Mucosa of stomach (tissue), 1 donor: ENCODE results near the gene AK2.
"Not testable (repeated sequence)": the region's sequence is repeated elsewhere in the genome, so short reads cannot be mapped to it uniquely, and the experiment has no call there.

ENCODE experiments used
- H3K27me3 ChIP-seq: one replicate; pipeline ENCODE4 v1.7.0; 2013; ENCODE audit warnings: mild to moderate bottlenecking, low read length; ENCODE audit not compliant: control insufficient read depth, insufficient read depth
- H3K36me3 ChIP-seq: one replicate; pipeline ENCODE4 v1.7.0; 2013; ENCODE audit warnings: low read length; ENCODE audit not compliant: control insufficient read depth, insufficient read depth
- H3K4me1 ChIP-seq: one replicate; pipeline ENCODE4 v1.7.0; 2013; ENCODE audit warnings: mild to moderate bottlenecking, low read length; ENCODE audit not compliant: control insufficient read depth, insufficient read depth
- H3K4me3 ChIP-seq: one replicate; pipeline ENCODE4 v1.7.0; 2013; ENCODE audit warnings: low read length
- H3K9ac ChIP-seq: one replicate; pipeline ENCODE4 v1.7.0; 2013; ENCODE audit warnings: mild to moderate bottlenecking, low read length, moderate library complexity
- H3K9me3 ChIP-seq: one replicate; pipeline ENCODE4 v1.7.0; 2013; ENCODE audit warnings: mild to moderate bottlenecking, low read length, moderate library complexity; ENCODE audit not compliant: control insufficient read depth
- donor health status: Pancreatic carcinoma.

AK2 gene

GRCh38 chr1:33068108-33068507 lies 31.4 kb upstream of the AK2 start:
- H3K9ac ChIP-seq, H3K36me3 ChIP-seq, H3K4me3 ChIP-seq, H3K27me3 ChIP-seq, H3K9me3 ChIP-seq, H3K4me1 ChIP-seq: not testable (repeated sequence)

GRCh38 chr1:33066477-33066876 lies 29.8 kb upstream of the AK2 start:
- H3K36me3 ChIP-seq, H3K27me3 ChIP-seq, H3K9ac ChIP-seq, H3K9me3 ChIP-seq, H3K4me3 ChIP-seq, H3K4me1 ChIP-seq: not testable (repeated sequence)

DNA sequence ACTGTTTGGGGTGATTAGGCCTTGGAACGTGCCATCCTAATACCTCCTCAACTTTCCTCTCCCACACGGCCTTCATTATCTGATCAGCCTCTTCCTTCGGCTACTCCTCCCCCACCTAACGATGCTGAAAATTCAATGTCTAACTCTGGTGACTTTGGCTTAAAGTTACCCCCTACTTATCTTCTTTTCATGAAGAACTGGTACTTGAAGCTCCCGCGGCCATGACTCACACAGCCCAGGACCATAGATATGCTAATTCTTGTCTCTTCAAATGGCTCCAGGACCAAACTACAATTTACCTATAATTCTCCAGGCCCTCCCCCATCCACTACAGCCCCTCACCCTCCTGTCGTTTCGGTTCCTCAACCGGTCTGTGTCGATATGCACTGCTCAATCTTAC lies 28.6 kb upstream of the AK2 start:
- no peaks in the 10 kb centered on the region for H3K36me3 ChIP-seq
- H3K9ac ChIP-seq: no peak overlapping the region
- no peak overlapping the region for H3K4me3 ChIP-seq
- H3K4me1 ChIP-seq: no peaks in the 10 kb centered on the region
- no peaks in the 10 kb centered on the region for H3K27me3 ChIP-seq
- peaks cover 7% of the 10 kb centered on the region for H3K9me3 ChIP-seq

DNA sequence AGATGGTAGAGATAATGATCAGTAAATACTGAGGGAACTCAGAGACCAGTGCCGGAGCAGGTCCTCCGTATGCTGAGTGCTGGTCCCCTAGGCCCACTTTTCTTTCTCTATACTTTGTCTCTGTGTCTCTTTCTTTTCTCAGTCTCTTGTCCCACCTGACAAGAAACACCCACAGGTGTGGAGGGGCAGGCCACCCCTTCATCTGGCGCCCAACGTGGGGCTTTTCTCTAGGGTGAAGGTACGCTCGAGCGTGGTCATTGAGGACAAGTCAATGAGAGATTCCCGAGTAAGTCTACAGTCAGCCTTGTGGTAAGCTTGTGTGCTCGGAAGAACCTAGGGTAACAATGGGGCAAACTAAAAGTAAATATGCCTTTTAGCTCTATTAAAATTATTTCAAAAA lies 27.6 kb upstream of the AK2 start:
- H3K36me3 ChIP-seq, H3K4me1 ChIP-seq, H3K27me3 ChIP-seq, H3K4me3 ChIP-seq, H3K9me3 ChIP-seq, H3K9ac ChIP-seq: not testable (repeated sequence)

GRCh38 chr1:33061834-33062233 lies 25.2 kb upstream of the AK2 start:
- Histone ChIP-seq H3K4me1 (no peaks in the 10 kb centered on the region), H3K9me3 (peaks cover 7% of the 10 kb centered on the region), H3K27me3 (no peaks in the 10 kb centered on the region), H3K4me3 (no peak overlapping the region), H3K36me3 (no peaks in the 10 kb centered on the region), H3K9ac (no peak overlapping the region)

- Histone ChIP-seq H3K27me3 (no peaks in the 10 kb centered on the region), H3K4me3 (no peak overlapping the region), H3K9me3 (peaks cover 7% of the 10 kb centered on the region), H3K4me1 (peaks cover under 1% of the 10 kb centered on the region), H3K9ac (no peak overlapping the region), H3K36me3 (no peaks in the 10 kb centered on the region)
These were observed 23.9 kb upstream of the AK2 start for GRCh38 chr1:33060579-33061083.

DNA sequence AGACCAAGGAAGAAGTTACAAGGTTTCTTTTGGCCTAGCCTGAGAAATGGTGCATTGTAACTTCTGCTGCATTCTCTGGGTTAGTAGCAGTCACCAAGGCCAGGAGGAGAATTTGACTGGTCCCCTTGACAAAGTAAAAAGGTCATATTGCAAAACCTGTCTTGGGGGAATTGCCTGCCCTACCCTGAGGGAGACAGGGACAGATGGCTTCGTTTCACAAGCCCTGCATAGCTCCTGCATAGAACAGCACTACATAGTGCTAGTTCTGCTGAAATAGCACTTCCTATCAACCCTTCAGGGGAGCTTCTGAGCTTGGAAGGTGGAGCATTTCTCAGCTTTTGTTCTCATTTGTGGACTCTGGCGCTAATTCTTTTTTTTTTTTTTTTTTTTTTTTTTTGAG lies 20.4 kb upstream of the AK2 start:
- Histone ChIP-seq H3K4me3 (no peak overlapping the region), H3K4me1 (peaks cover 8% of the 10 kb centered on the region), H3K9me3 (no peaks in the 10 kb centered on the region), H3K27me3 (no peaks in the 10 kb centered on the region), H3K9ac (no peak overlapping the region), H3K36me3 (no peaks in the 10 kb centered on the region)

DNA sequence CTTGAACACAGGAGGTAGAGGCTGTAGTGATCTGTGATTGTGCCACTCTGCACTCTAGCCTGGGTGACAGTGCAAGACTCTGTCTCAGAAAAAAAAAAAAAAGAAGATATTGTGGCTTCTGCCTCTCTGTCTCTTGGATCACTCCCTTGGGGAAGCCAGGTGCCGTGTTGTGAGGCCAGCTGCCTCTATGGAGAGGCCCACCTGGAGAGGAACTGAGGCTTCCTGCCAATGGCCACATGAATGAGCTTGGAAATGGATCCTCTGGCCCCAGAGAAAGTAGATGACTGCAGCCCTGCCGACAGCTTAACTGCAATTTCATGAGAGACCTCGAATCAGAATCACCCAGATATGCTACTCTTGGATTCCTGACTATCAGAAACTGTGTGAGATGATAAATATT lies 19.7 kb upstream of the AK2 start:
- Histone ChIP-seq H3K9ac (no peak overlapping the region), H3K4me1 (peaks cover 8% of the 10 kb centered on the region), H3K27me3 (no peaks in the 10 kb centered on the region), H3K9me3 (no peaks in the 10 kb centered on the region), H3K4me3 (no peak overlapping the region), H3K36me3 (no peaks in the 10 kb centered on the region)

DNA sequence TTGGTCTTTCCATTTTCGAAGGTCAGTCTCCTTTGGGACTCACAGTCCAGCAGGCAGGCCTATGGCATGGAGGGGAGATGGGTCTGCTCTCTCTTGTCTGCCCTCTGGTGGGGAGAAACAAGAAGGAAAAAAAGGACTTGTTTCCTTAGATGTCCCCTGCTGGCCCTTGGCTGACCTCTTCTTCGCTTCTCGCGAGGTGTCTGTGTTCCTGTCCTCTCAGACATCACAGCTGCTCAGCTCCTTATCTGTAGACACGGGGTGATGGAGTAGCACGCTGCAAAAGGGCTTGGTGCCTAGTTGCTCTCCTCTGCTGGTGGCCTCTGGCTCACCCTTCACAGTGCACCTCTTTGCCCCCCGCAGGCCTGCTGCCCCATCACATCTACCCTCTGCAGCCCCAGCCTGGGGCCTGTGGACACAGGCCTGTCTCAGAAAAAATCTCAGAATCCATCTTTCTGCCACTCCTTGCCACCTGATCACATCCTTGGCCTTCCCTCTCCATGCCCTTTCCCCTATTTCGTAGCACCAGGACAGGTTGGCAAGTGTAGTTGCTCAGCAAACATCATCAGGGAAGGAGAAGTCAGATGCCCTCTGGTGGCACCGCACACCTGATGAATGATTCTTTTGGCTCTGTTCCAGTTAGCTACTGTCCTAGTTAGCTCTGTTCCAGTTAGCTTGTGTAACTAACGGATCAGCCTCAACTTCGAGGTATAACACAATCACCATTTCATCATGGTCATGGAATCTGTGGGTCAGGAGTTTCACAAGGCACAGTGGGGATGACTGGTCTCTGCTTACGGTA lies 18.7 kb upstream of the AK2 start:
- H3K36me3 ChIP-seq: no peaks in the 10 kb centered on the region
- no peaks in the 10 kb centered on the region for H3K9me3 ChIP-seq
- H3K9ac ChIP-seq: no peak overlapping the region
- H3K27me3 ChIP-seq: no peaks in the 10 kb centered on the region
- H3K4me1 ChIP-seq: peaks cover 8% of the 10 kb centered on the region
- no peak overlapping the region for H3K4me3 ChIP-seq

GRCh38 chr1:33050221-33051076 lies 13.8 kb upstream of the AK2 start:
- H3K9ac ChIP-seq: no peak overlapping the region
- peaks cover 8% of the 10 kb centered on the region for H3K4me1 ChIP-seq
- H3K27me3 ChIP-seq: no peaks in the 10 kb centered on the region
- H3K9me3 ChIP-seq: no peaks in the 10 kb centered on the region
- H3K36me3 ChIP-seq: no peaks in the 10 kb centered on the region
- no peak overlapping the region for H3K4me3 ChIP-seq

DNA sequence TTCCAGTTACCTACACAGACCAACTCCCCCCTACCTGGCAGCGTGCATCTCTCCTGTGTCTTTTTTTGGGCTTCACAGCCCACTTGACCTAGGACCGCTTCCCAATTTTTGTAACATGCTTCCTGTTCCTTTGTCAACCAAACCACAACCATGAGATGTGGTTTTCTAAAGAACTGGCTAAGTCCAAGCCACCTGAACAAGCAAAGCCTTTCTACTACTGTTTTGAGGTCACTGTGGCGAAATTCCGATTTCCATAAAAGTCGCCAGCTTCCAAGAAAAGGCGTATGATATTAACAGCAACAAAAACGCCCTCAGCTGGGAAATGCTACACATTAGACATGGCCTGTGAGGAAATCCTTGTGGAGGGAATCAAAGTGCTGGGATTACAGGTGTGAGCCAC lies 12.7 kb upstream of the AK2 start:
- Histone ChIP-seq H3K9ac (no peak overlapping the region), H3K36me3 (no peaks in the 10 kb centered on the region), H3K27me3 (no peaks in the 10 kb centered on the region), H3K9me3 (no peaks in the 10 kb centered on the region), H3K4me3 (no peak overlapping the region), H3K4me1 (peaks cover 6% of the 10 kb centered on the region)

- H3K4me3 ChIP-seq: no peak overlapping the region
- no peaks in the 10 kb centered on the region for H3K36me3 ChIP-seq
- H3K4me1 ChIP-seq: peaks cover 6% of the 10 kb centered on the region
- H3K9ac ChIP-seq: no peak overlapping the region
- H3K9me3 ChIP-seq: no peaks in the 10 kb centered on the region
- no peaks in the 10 kb centered on the region for H3K27me3 ChIP-seq
These were observed 11.7 kb upstream of the AK2 start for GRCh38 chr1:33048426-33048825.
